Astrocyte of the spinal cord (primary cell): ENCODE measurements around the gene CCDC102A.

ENCODE experiments used
- DNase-seq: peaks from one replicate; pipeline ENCODE4 v3.0.0; 2011; ENCODE audit warnings: low read depth, low spot score
- H3K4me3 ChIP-seq: 2 replicates; pipeline ENCODE4 v1.5.1; 2011; ENCODE audit warnings: low read depth, mild to moderate bottlenecking, low read length, moderate library complexity
- CTCF ChIP-seq: IDR thresholded peaks from 2 replicates; pipeline ENCODE4 v1.5.1; 2012; ENCODE audit warnings: low read depth, mild to moderate bottlenecking, low read length, inconsistent platforms
- in situ Hi-C: cut with HindIII; loops from 2 replicates; pipeline ENCODE4 v1.10.0; 2017; ENCODE audit warnings: low sequenced_read_pairs

CCDC102A gene

GRCh38 chr16:57473176-57473840 is 63.1 kb downstream of the CCDC102A start:
- TF ChIP-seq CTCF = no peak
- no peak for DNase-seq
- in situ Hi-C loops = no loop called here
- no peak overlapping the region for H3K4me3 ChIP-seq

- no peak for TF ChIP-seq CTCF
- in situ Hi-C loops = no loop called here
- no peak overlapping the region for H3K4me3 ChIP-seq
- DNase-seq = no peak
These were observed 63.7 kb downstream of the CCDC102A start for GRCh38 chr16:57472665-57473060.

- in situ Hi-C loops = no loop called here
- DNase-seq = no peak
- no peak for TF ChIP-seq CTCF
These were observed 64.3 kb downstream of the CCDC102A start for GRCh38 chr16:57471852-57472664.

GRCh38 chr16:57471209-57471608 is 65.2 kb downstream of the CCDC102A start:
- in situ Hi-C loops = no loop called here
- no peak for DNase-seq
- H3K4me3 ChIP-seq = no peak overlapping the region
- TF ChIP-seq CTCF = no peak

More at GRCh38 chr16:57471852-57472664, 64.3 kb downstream of the CCDC102A start:
- H3K4me3 ChIP-seq = no peak overlapping the region

GRCh38 chr16:57470711-57471110 is 65.7 kb downstream of the CCDC102A start:
- in situ Hi-C loops = no loop called here
- H3K4me3 ChIP-seq = no peak overlapping the region
- TF ChIP-seq CTCF = no peak
- DNase-seq = no peak

- in situ Hi-C loops = no loop called here
- no peak overlapping the region for H3K4me3 ChIP-seq
- no peak for TF ChIP-seq CTCF
- no peak for DNase-seq
These were observed 66.4 kb downstream of the CCDC102A start for GRCh38 chr16:57469917-57470470.
